ENCODE measurements around the gene CD101. TPM values are rescaled to one million over a fixed set of nuclear protein-coding genes. Genes with fewer than 3 reads are reported as not detected.
"Not testable (repeated sequence)": the region's sequence is repeated elsewhere in the genome, so short reads cannot be mapped to it uniquely, and the experiment has no call there.

CD101 gene
- total RNA-seq (2014; rRNA removed; shearing (Covaris generic)) = 0.05 and 0.33 TPM in 2 replicates

GRCh38 chr1:117001254-117001927, at the start of gene CD101:
Gene CD101, plus strand, starts transcription at chr1:117001760. Its CDS starts 58 bp downstream, at chr1:117001818.
- DNase-seq (ENCODE audit: low spot score) = no peak

- DNase-seq (ENCODE audit: low spot score) = no peak
Measured at GRCh38 chr1:116952738-116953275, 48.8 kb upstream of the CD101 start.

GRCh38 chr1:116954440-116954839, 47.1 kb upstream of the CD101 start:
- no peak for DNase-seq (ENCODE audit: low spot score)

- DNase-seq (ENCODE audit: low spot score) = no peak
Measured at GRCh38 chr1:116956378-116956777, 45.2 kb upstream of the CD101 start.

- DNase-seq (ENCODE audit: low spot score) = no peak
Measured at GRCh38 chr1:116957646-116958045, 43.9 kb upstream of the CD101 start.

GRCh38 chr1:116958110-116958509, 43.5 kb upstream of the CD101 start:
- no peak for DNase-seq (ENCODE audit: low spot score)

- DNase-seq (ENCODE audit: low spot score) = no peak
Measured at GRCh38 chr1:116958977-116959376, 42.6 kb upstream of the CD101 start.

GRCh38 chr1:116961606-116962005, 40.0 kb upstream of the CD101 start:
- DNase-seq (ENCODE audit: low spot score) = no peak

GRCh38 chr1:116962987-116963639, 38.4 kb upstream of the CD101 start:
- DNase-seq (ENCODE audit: low spot score) = no peak

- DNase-seq (ENCODE audit: low spot score) = no peak
Measured at GRCh38 chr1:116966791-116967190, 34.8 kb upstream of the CD101 start.

- DNase-seq (ENCODE audit: low spot score) = no peak
Measured at GRCh38 chr1:116968724-116969123, 32.8 kb upstream of the CD101 start.

- no peak for DNase-seq (ENCODE audit: low spot score)
Measured at GRCh38 chr1:116971258-116971860, 30.2 kb upstream of the CD101 start.

GRCh38 chr1:116971965-116972673, 29.4 kb upstream of the CD101 start:
- DNase-seq (ENCODE audit: low spot score) = no peak

- no peak for DNase-seq (ENCODE audit: low spot score)
Measured at GRCh38 chr1:116972674-116973030, 28.9 kb upstream of the CD101 start.

- DNase-seq (ENCODE audit: low spot score) = not testable (repeated sequence)
Measured at GRCh38 chr1:116980309-116980708, 21.3 kb upstream of the CD101 start.

GRCh38 chr1:116981521-116982037, 20.0 kb upstream of the CD101 start:
- no peak for DNase-seq (ENCODE audit: low spot score)

- DNase-seq (ENCODE audit: low spot score) = peak; percentile 11
Measured at GRCh38 chr1:116982319-116983004, 19.1 kb upstream of the CD101 start.

- DNase-seq (ENCODE audit: low spot score) = no peak
Measured at GRCh38 chr1:116983112-116983511, 18.4 kb upstream of the CD101 start.

GRCh38 chr1:116983678-116984077, 17.9 kb upstream of the CD101 start:
- no peak for DNase-seq (ENCODE audit: low spot score)

GRCh38 chr1:116984406-116985160, 17.0 kb upstream of the CD101 start:
- DNase-seq (ENCODE audit: low spot score) = no peak

All from HT-29 (cell line).